ENCODE results near the gene MEGF11.

MEGF11 gene

GRCh38 chr15:66043264-66043663 lies 210.3 kb downstream of the MEGF11 start:
- H3K4me1 ChIP-seq (ENCODE audit: control insufficient read depth in 1 of 2, insufficient read depth in 2 of 2, low read length in 2 of 2) = no peaks in the 10 kb centered on the region

GRCh38 chr15:66042624-66043023 lies 210.9 kb downstream of the MEGF11 start:
- Histone ChIP-seq H3K9me3 (ENCODE audit: control insufficient read depth in 1 of 2, low read length in 2 of 2) (no peaks in the 10 kb centered on the region), H3K9ac (ENCODE audit: low read depth in 1 of 2, low read length in 2 of 2) (no peak overlapping the region), H3K36me3 (ENCODE audit: control insufficient read depth in 1 of 2, insufficient read depth in 2 of 2, low read length in 2 of 2) (no peaks in the 10 kb centered on the region), H3K4me1 (ENCODE audit: control insufficient read depth in 1 of 2, insufficient read depth in 2 of 2, low read length in 2 of 2) (no peaks in the 10 kb centered on the region), H3K4me3 (ENCODE audit: low read depth in 1 of 2, low read length in 2 of 2) (no peak overlapping the region), H3K27me3 (ENCODE audit: control insufficient read depth in 1 of 2, insufficient read depth in 2 of 2, low read length in 2 of 2) (peaks cover 0 to 8% of the 10 kb centered on the region in 2 donors), H3K27ac (ENCODE audit: low read depth, low read length) (no peak overlapping the region)

More at GRCh38 chr15:66043264-66043663, 210.3 kb downstream of the MEGF11 start:
- Histone ChIP-seq H3K9me3 (ENCODE audit: control insufficient read depth in 1 of 2, low read length in 2 of 2) (no peaks in the 10 kb centered on the region), H3K36me3 (ENCODE audit: control insufficient read depth in 1 of 2, insufficient read depth in 2 of 2, low read length in 2 of 2) (no peaks in the 10 kb centered on the region), H3K27ac (ENCODE audit: low read depth, low read length) (no peak overlapping the region), H3K4me3 (ENCODE audit: low read depth in 1 of 2, low read length in 2 of 2) (no peak overlapping the region), H3K27me3 (ENCODE audit: control insufficient read depth in 1 of 2, insufficient read depth in 2 of 2, low read length in 2 of 2) (peaks cover 0 to 7% of the 10 kb centered on the region in 2 donors), H3K9ac (ENCODE audit: low read depth in 1 of 2, low read length in 2 of 2) (no peak overlapping the region)

GRCh38 chr15:66041276-66041675 lies 212.3 kb downstream of the MEGF11 start:
- Histone ChIP-seq H3K9ac (ENCODE audit: low read depth in 1 of 2, low read length in 2 of 2) (no peak overlapping the region), H3K4me3 (ENCODE audit: low read depth in 1 of 2, low read length in 2 of 2) (no peak overlapping the region), H3K27me3 (ENCODE audit: control insufficient read depth in 1 of 2, insufficient read depth in 2 of 2, low read length in 2 of 2) (peaks cover 0 to 13% of the 10 kb centered on the region in 2 donors), H3K4me1 (ENCODE audit: control insufficient read depth in 1 of 2, insufficient read depth in 2 of 2, low read length in 2 of 2) (no peaks in the 10 kb centered on the region), H3K9me3 (ENCODE audit: control insufficient read depth in 1 of 2, low read length in 2 of 2) (no peaks in the 10 kb centered on the region), H3K27ac (ENCODE audit: low read depth, low read length) (no peak overlapping the region), H3K36me3 (ENCODE audit: control insufficient read depth in 1 of 2, insufficient read depth in 2 of 2, low read length in 2 of 2) (no peaks in the 10 kb centered on the region)

- no peaks in the 10 kb centered on the region for H3K36me3 ChIP-seq (ENCODE audit: control insufficient read depth in 1 of 2, insufficient read depth in 2 of 2, low read length in 2 of 2)
- no peak overlapping the region for H3K9ac ChIP-seq (ENCODE audit: low read depth in 1 of 2, low read length in 2 of 2)
- peaks cover 0 to 13% of the 10 kb centered on the region in 2 donors for H3K27me3 ChIP-seq (ENCODE audit: control insufficient read depth in 1 of 2, insufficient read depth in 2 of 2, low read length in 2 of 2)
- H3K4me1 ChIP-seq (ENCODE audit: control insufficient read depth in 1 of 2, insufficient read depth in 2 of 2, low read length in 2 of 2) = no peaks in the 10 kb centered on the region
- H3K27ac ChIP-seq (ENCODE audit: low read depth, low read length) = no peak overlapping the region
- H3K4me3 ChIP-seq (ENCODE audit: low read depth in 1 of 2, low read length in 2 of 2) = no peak overlapping the region
- H3K9me3 ChIP-seq (ENCODE audit: control insufficient read depth in 1 of 2, low read length in 2 of 2) = no peaks in the 10 kb centered on the region
These were observed 213.2 kb downstream of the MEGF11 start for GRCh38 chr15:66040211-66040892.

GRCh38 chr15:66039117-66039871 lies 214.3 kb downstream of the MEGF11 start:
- Histone ChIP-seq H3K4me3 (ENCODE audit: low read depth in 1 of 2, low read length in 2 of 2) (no peak overlapping the region), H3K27ac (ENCODE audit: low read depth, low read length) (no peak overlapping the region), H3K4me1 (ENCODE audit: control insufficient read depth in 1 of 2, insufficient read depth in 2 of 2, low read length in 2 of 2) (no peaks in the 10 kb centered on the region), H3K9me3 (ENCODE audit: control insufficient read depth in 1 of 2, low read length in 2 of 2) (no peaks in the 10 kb centered on the region), H3K36me3 (ENCODE audit: control insufficient read depth in 1 of 2, insufficient read depth in 2 of 2, low read length in 2 of 2) (no peaks in the 10 kb centered on the region), H3K9ac (ENCODE audit: low read depth in 1 of 2, low read length in 2 of 2) (no peak overlapping the region), H3K27me3 (ENCODE audit: control insufficient read depth in 1 of 2, insufficient read depth in 2 of 2, low read length in 2 of 2) (peaks cover 0 to 13% of the 10 kb centered on the region in 2 donors)

GRCh38 chr15:66038387-66039116 lies 215.0 kb downstream of the MEGF11 start:
- Histone ChIP-seq H3K36me3 (ENCODE audit: control insufficient read depth in 1 of 2, insufficient read depth in 2 of 2, low read length in 2 of 2) (no peaks in the 10 kb centered on the region), H3K27me3 (ENCODE audit: control insufficient read depth in 1 of 2, insufficient read depth in 2 of 2, low read length in 2 of 2) (peaks cover 0 to 13% of the 10 kb centered on the region in 2 donors), H3K4me1 (ENCODE audit: control insufficient read depth in 1 of 2, insufficient read depth in 2 of 2, low read length in 2 of 2) (no peaks in the 10 kb centered on the region), H3K27ac (ENCODE audit: low read depth, low read length) (no peak overlapping the region), H3K9ac (ENCODE audit: low read depth in 1 of 2, low read length in 2 of 2) (no peak overlapping the region), H3K9me3 (ENCODE audit: control insufficient read depth in 1 of 2, low read length in 2 of 2) (no peaks in the 10 kb centered on the region), H3K4me3 (ENCODE audit: low read depth in 1 of 2, low read length in 2 of 2) (no peak overlapping the region)

GRCh38 chr15:66036859-66037258 lies 216.7 kb downstream of the MEGF11 start:
- no peak overlapping the region for H3K9ac ChIP-seq (ENCODE audit: low read depth in 1 of 2, low read length in 2 of 2)
- no peaks in the 10 kb centered on the region for H3K36me3 ChIP-seq (ENCODE audit: control insufficient read depth in 1 of 2, insufficient read depth in 2 of 2, low read length in 2 of 2)
- no peaks in the 10 kb centered on the region for H3K4me1 ChIP-seq (ENCODE audit: control insufficient read depth in 1 of 2, insufficient read depth in 2 of 2, low read length in 2 of 2)
- peaks cover 0 to 13% of the 10 kb centered on the region in 2 donors for H3K27me3 ChIP-seq (ENCODE audit: control insufficient read depth in 1 of 2, insufficient read depth in 2 of 2, low read length in 2 of 2)
- H3K27ac ChIP-seq (ENCODE audit: low read depth, low read length) = no peak overlapping the region
- H3K4me3 ChIP-seq (ENCODE audit: low read depth in 1 of 2, low read length in 2 of 2) = no peak overlapping the region
- peaks cover 0 to 6% of the 10 kb centered on the region in 2 donors for H3K9me3 ChIP-seq (ENCODE audit: control insufficient read depth in 1 of 2, low read length in 2 of 2)

- Histone ChIP-seq H3K36me3 (ENCODE audit: control insufficient read depth in 1 of 2, insufficient read depth in 2 of 2, low read length in 2 of 2) (no peaks in the 10 kb centered on the region), H3K27me3 (ENCODE audit: control insufficient read depth in 1 of 2, insufficient read depth in 2 of 2, low read length in 2 of 2) (peaks cover 0 to 13% of the 10 kb centered on the region in 2 donors), H3K4me3 (ENCODE audit: low read depth in 1 of 2, low read length in 2 of 2) (no peak overlapping the region), H3K9ac (ENCODE audit: low read depth in 1 of 2, low read length in 2 of 2) (no peak overlapping the region), H3K9me3 (ENCODE audit: control insufficient read depth in 1 of 2, low read length in 2 of 2) (peaks cover 0 to 10% of the 10 kb centered on the region in 2 donors), H3K4me1 (ENCODE audit: control insufficient read depth in 1 of 2, insufficient read depth in 2 of 2, low read length in 2 of 2) (no peaks in the 10 kb centered on the region), H3K27ac (ENCODE audit: low read depth, low read length) (no peak overlapping the region)
These were observed 217.6 kb downstream of the MEGF11 start for GRCh38 chr15:66035901-66036300.

GRCh38 chr15:66033143-66033542 lies 220.4 kb downstream of the MEGF11 start:
- H3K36me3 ChIP-seq (ENCODE audit: control insufficient read depth in 1 of 2, insufficient read depth in 2 of 2, low read length in 2 of 2) = no peaks in the 10 kb centered on the region
- no peak overlapping the region for H3K9ac ChIP-seq (ENCODE audit: low read depth in 1 of 2, low read length in 2 of 2)
- no peaks in the 10 kb centered on the region for H3K4me1 ChIP-seq (ENCODE audit: control insufficient read depth in 1 of 2, insufficient read depth in 2 of 2, low read length in 2 of 2)
- peaks cover 0 to 10% of the 10 kb centered on the region in 2 donors for H3K9me3 ChIP-seq (ENCODE audit: control insufficient read depth in 1 of 2, low read length in 2 of 2)
- H3K27ac ChIP-seq (ENCODE audit: low read depth, low read length) = no peak overlapping the region
- H3K4me3 ChIP-seq (ENCODE audit: low read depth in 1 of 2, low read length in 2 of 2) = no peak overlapping the region
- H3K27me3 ChIP-seq (ENCODE audit: control insufficient read depth in 1 of 2, insufficient read depth in 2 of 2, low read length in 2 of 2) = peaks cover 5 to 6% of the 10 kb centered on the region in 2 donors

- H3K4me1 ChIP-seq (ENCODE audit: control insufficient read depth in 1 of 2, insufficient read depth in 2 of 2, low read length in 2 of 2) = no peaks in the 10 kb centered on the region
- H3K27me3 ChIP-seq (ENCODE audit: control insufficient read depth in 1 of 2, insufficient read depth in 2 of 2, low read length in 2 of 2) = peaks cover 5% of the 10 kb centered on the region in 2 donors
- H3K9me3 ChIP-seq (ENCODE audit: control insufficient read depth in 1 of 2, low read length in 2 of 2) = peaks cover 0 to 10% of the 10 kb centered on the region in 2 donors
- H3K9ac ChIP-seq (ENCODE audit: low read depth in 1 of 2, low read length in 2 of 2) = no peak overlapping the region
- H3K36me3 ChIP-seq (ENCODE audit: control insufficient read depth in 1 of 2, insufficient read depth in 2 of 2, low read length in 2 of 2) = no peaks in the 10 kb centered on the region
- H3K27ac ChIP-seq (ENCODE audit: low read depth, low read length) = no peak overlapping the region
- H3K4me3 ChIP-seq (ENCODE audit: low read depth in 1 of 2, low read length in 2 of 2) = no peak overlapping the region
These were observed 221.5 kb downstream of the MEGF11 start for GRCh38 chr15:66032006-66032405.
